Measurements from ENCODE around the gene SH3BGRL3.

Gene SH3BGRL3

GRCh38 chr1:26277719-26278118 lies 2.2 kb upstream of the SH3BGRL3 start:
- DNase-seq (ENCODE audit: low read depth): no peak

DNA sequence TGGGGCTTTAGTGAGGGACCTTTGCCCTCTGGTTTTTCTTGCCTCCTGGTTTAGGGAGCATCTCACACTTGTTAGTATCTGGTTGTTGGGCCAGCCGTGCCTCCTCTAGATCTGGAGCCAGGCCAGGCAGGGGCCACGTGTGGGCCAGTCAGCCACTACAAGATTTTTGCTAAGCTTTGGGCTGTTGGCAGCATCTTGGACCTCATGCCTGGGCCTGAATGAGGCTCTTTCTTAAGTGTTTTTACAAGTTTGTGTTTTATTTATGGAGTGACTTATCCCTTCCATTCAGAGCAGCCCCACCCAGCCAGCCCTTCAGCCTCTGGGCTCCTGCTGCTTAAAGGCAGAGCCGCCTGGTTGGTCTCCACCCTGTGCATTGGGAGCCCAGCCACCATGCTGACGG lies 1.6 kb upstream of the SH3BGRL3 start:
- DNase-seq (ENCODE audit: low read depth): peak; percentile 47

DNA sequence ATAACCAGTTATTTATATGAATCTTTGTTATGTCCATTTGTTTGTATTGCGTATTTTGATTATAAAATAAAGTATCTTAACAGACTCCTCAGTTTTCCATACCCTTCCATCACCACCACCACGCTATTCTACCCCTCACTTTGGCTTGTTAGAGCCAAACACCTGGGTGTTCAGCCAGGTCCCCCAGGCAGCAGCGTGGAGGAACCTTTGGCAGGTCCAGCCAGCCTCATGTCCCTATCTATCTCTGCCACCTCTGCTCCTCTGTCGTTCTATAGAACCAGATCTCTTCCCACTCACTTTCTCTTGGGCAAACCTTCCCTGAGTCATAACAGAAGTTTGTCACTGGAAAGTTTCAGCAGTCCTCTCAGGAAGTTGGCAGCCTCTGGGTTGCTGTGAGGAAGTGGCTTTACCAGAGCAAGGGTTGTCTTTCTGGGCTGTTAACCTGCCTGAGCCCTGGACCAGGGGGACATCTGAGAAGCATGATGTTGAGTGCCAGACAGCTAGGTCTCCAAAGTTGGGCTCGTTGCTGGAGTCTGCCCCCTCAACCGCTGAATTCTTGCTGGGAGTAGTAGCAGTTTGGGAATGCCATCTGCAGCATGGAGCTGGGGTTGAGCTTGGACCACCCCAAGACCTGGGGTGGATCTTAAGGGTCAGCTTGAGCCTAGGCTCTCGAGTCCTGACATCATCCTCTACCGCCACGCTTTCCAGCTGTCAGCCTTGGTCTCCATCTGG lies 996 bp upstream of the SH3BGRL3 start:
- peak; percentile 82 for DNase-seq (ENCODE audit: low read depth)

DNA sequence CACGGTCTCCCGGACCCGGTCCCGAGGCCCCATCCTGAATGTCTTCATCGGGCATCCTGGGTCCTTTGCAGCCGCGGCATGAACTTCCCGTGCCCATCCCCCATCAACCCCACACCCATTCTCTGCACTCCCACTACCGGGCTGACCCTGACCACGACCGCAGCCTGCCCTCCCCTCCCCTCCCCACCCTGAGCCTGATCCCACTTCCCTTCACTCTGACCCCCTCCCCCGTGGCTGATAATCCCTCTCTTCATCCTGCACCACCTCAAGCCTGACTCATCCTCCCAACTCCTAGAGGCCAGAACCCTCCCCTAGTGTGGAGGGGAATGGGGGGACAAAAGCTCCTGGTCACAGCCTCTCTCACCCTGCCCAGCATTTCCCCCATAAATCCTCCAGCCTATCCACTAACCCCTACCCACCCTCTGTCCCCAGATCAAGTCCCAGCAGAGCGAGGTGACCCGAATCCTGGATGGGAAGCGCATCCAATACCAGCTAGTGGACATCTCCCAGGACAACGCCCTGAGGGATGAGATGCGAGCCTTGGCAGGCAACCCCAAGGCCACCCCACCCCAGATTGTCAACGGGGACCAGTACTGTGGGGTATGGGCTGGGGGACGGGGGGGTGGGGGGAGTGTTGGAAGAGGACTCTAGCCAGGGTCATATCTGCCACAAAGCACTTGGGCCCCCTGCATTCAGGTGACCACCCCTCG lies 602 bp downstream of the SH3BGRL3 start:
- DNase-seq (ENCODE audit: low read depth): peak; percentile 80

DNA sequence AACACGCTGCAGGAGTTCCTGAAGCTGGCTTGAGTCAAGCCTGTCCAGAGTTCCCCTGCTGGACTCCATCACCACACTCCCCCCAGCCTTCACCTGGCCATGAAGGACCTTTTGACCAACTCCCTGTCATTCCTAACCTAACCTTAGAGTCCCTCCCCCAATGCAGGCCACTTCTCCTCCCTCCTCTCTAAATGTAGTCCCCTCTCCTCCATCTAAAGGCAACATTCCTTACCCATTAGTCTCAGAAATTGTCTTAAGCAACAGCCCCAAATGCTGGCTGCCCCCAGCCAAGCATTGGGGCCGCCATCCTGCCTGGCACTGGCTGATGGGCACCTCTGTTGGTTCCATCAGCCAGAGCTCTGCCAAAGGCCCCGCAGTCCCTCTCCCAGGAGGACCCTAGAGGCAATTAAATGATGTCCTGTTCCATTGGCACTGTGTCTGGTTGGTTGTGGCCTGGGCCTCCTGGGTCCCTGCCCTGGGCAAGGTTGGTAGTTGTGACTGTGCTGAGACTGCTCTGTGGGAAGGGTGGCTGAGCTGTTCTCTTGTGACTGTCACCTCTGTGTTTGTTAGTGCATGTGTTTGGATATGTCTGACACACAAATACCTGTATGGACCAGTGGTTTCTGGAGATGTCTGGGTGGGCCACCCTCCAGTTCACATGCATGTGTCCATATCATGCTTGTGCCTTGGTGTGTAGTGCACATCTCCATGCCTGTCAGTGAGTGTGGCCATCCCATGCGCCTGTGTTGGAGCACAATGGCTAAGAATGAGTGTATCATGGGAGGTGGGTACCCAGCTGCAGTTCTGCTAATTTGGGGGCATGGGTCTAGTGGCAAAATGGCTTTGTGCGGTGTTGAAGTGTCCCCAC lies 1.4 kb downstream of the SH3BGRL3 start:
- peak; percentile 36 for DNase-seq (ENCODE audit: low read depth)

GRCh38 chr1:26281971-26282370 lies 2.1 kb downstream of the SH3BGRL3 start:
- no peak for DNase-seq (ENCODE audit: low read depth)

DNA sequence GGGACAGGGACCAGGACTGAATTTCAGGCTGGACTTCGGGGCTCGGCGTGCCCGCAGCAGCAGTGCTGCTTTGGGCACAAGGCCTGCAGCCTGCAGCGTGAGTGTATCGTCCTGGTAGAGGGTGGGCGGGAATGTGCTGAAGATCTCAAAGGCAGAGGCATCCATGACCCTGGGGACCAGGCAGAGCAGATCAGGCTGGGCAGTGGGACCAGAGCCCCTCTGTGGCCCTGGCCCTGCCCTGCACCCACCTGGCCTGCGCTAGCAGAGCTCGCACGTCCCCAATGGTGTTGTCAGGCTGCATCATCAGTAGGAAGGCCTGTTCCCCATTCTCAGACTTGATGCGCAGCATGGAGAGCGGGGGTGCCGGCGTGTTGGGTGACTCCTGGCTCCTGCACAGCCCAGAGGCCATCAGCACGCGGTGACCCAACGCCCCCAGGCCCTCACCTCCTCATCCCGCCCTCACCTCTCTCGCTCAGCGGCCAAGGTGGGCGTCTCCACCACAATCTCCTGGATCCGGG lies 2.6 kb downstream of the SH3BGRL3 start:
- no peak for DNase-seq (ENCODE audit: low read depth)

- DNase-seq (ENCODE audit: low read depth): no peak
Observed at GRCh38 chr1:26283279-26283853, 3.5 kb downstream of the SH3BGRL3 start.

GRCh38 chr1:26283871-26284596 lies 4.1 kb downstream of the SH3BGRL3 start:
- DNase-seq (ENCODE audit: low read depth): no peak

GRCh38 chr1:26284597-26285347 lies 4.9 kb downstream of the SH3BGRL3 start:
- DNase-seq (ENCODE audit: low read depth): peak; percentile 98

GRCh38 chr1:26285366-26286063 lies 5.6 kb downstream of the SH3BGRL3 start:
- DNase-seq (ENCODE audit: low read depth): peak; percentile 44

DNA sequence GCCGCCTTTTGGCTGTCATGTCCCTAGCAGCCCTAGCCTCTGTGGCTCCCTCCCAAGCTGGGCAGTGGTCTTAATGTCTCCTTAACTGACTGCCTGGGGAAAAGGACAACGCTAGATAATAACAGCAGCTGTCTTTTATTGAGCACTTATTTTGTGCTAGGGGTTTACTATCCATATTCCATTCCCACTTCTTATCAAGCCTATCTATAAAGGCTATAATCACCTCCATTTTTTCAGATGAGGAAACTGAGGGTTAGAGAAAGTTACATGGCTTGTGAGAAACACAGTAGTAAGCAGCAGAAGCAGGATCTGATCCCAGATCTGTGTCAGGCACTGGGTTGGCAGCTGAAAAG lies 6.2 kb downstream of the SH3BGRL3 start:
- no peak for DNase-seq (ENCODE audit: low read depth)

DNA sequence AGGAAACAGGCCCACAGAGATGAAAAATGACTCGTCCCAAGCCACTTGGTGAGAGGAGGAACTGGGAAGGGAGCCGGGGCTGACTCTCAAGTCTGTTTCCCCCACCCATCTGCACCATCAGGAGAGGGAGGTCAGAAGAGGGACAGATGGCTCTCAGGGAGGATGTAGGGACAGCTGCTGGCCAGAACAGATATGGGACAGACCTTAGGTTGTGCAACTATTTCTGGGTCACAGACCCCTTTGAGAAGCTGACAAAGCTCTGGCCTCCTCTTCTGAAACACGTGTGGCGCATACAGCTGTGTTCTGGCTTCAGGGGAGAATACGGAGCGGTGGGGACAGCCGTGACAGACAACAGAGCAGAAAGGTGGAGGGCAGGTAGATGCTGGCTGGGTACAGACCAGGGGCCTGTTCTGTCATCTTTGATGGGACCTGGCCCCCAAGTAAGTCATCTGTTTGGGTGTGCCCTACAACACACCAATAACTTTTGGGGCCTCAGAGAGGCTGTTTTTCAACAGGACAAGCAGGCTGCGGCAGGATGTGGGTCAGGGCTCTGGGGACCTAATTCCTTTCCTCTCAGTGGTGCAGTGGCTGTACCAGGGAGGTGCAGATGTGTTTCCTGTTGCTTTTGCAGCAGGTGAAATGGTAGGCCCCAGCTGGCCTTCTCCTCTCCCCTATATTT lies 7.3 kb downstream of the SH3BGRL3 start:
- DNase-seq (ENCODE audit: low read depth): peak; percentile 24

DNA sequence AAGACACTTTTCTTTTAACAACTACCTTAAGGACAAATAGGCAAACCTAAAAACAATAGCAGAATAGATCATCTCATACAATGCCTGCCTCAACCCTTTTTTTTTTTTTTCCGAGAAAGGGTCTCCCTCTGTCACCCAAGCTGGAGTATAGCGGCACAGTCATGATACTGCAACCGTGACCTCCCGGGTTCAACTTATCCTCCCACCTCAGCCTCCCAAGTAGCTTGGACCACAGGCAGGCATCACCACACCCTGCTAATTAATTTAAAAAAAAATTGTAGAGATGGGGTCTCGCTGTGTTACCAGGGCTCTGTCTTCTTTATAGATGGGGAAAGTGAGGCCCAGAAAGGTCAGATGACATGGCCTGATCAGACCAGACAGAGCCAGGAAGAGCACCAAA lies 7.9 kb downstream of the SH3BGRL3 start:
- no peak for DNase-seq (ENCODE audit: low read depth)

DNA sequence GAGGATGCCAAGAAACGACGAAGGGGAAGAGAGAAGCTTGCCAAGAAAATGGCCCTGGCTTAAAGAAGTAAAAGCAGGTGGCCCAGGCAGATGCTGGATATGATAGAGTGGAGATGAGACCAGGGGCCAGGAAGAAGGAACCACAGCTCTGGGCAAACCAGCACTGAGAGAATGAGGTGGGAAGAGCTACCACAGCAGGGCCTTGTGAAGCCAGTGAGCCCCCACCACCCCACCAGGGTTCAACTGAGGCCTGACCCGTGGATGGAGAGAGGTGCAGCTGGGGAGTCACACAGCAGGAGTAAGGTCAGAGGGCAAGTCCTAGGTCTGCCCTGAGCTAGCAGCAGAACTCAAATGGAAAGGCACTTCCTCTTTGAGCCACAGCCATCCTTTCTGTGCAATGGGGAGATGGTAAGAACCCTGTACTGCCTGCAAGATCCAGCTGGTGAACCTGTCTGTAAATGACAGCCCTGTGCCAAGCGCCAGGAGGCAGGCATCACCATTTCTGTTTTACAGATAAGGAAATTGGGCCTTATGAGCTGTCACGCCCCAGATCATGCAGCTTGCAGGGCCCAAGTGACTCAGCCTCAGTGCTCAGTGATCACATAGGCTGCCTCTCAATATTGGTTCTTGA lies 8.5 kb downstream of the SH3BGRL3 start:
- peak; percentile 37 for DNase-seq (ENCODE audit: low read depth)

- no peak for DNase-seq (ENCODE audit: low read depth)
Observed at GRCh38 chr1:26289158-26290059, 9.5 kb downstream of the SH3BGRL3 start.

DNA sequence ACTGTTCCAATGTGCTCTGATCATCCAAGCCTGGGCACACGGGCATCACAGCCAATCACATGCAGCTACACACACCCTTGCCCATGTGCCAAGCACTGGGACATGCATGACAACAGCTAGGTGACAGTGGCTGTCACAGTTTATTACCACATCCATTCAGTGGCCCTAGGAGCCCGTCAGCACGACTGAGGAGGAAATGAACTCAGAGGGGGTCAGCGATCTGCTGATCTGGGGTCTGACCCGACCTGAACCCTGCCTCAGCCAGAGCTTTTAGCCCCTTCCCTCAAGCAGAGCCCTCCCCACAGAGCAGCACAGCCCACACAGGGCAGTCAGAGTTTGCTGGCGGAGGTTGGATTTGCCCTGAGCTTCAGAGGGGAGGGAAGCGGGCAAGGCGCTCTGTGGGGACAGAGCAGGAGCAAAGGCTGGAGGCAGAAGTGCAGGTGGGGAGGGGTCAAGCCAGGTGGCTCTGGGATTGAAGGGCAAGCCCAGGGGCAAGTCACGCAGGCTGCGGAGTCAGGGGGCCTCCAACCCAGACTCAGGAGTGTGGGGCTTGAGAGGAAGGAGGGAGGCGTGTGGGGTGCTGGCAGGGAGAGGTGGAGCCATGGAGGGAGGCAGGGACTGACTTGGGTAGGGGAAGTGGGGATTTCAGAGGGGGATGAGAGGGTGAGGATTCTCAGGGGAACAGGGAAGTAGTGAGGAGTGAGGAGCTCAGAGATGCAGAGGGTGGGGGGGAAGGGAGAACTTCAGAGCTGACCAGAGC lies 10.4 kb downstream of the SH3BGRL3 start:
- no peak for DNase-seq (ENCODE audit: low read depth)
